GM12878 (cell line): ENCODE measurements around the gene CIB2.

Source experiments
- CBX3 ChIP-seq: fragments of 200-600 bp; sonication (generic); IDR thresholded peaks from 2 replicates; pipeline ENCODE4 v1.6.1; 2016; ENCODE audit warnings: low read depth, borderline replicate concordance
- CREB1 ChIP-seq: IDR thresholded peaks from 2 replicates; pipeline ENCODE4 v1.6.1; 2012; ENCODE audit warnings: low read depth, mild to moderate bottlenecking, inconsistent platforms
- EZH2 ChIP-seq: IDR thresholded peaks from 2 replicates; pipeline ENCODE4 v1.6.1; 2012; ENCODE audit warnings: low read depth, mild to moderate bottlenecking, control low read depth, inconsistent platforms, low read length, borderline replicate concordance; ENCODE audit not compliant: control insufficient read depth
- FOS ChIP-seq: IDR thresholded peaks from 3 replicates; pipeline ENCODE4 v1.6.1; 2011; ENCODE audit warnings: borderline replicate concordance; ENCODE audit not compliant: insufficient read length; ENCODE audit errors: extremely low read depth
- IKZF1 ChIP-seq: fragments of 450-650 bp; conservative IDR thresholded peaks from 2 replicates; pipeline ENCODE4 v1.6.1; 2017; ENCODE audit warnings: antibody characterized with exemption, mild to moderate bottlenecking
- MXI1 ChIP-seq: fragments of 150-350 bp; IDR thresholded peaks from 2 replicates; pipeline ENCODE4 v1.6.1; 2011; ENCODE audit warnings: low read depth, mild to moderate bottlenecking, inconsistent platforms, low read length, improper control_type of control experiment
- NR2C2 ChIP-seq: IDR thresholded peaks from 2 replicates; pipeline ENCODE4 v1.6.1; 2011; ENCODE audit warnings: borderline replicate concordance, low read depth; ENCODE audit not compliant: control insufficient read depth, insufficient read length
- PAX8 ChIP-seq: fragments of 450-650 bp; IDR thresholded peaks from 2 replicates; pipeline ENCODE4 v1.6.1; 2017; ENCODE audit warnings: mild to moderate bottlenecking, moderate library complexity
- RAD21 ChIP-seq: IDR thresholded peaks from 2 replicates; pipeline ENCODE4 v1.6.1; 2011; ENCODE audit warnings: mild to moderate bottlenecking, low read depth, low read length, moderate library complexity; ENCODE audit not compliant: insufficient read depth
- SMARCA5 ChIP-seq: fragments of 450-650 bp; IDR thresholded peaks from 2 replicates; pipeline ENCODE4 v1.6.1; 2017; ENCODE audit warnings: mild to moderate bottlenecking
- SREBF2 ChIP-seq: IDR thresholded peaks from 2 replicates; pipeline ENCODE4 v1.6.1; 2012; ENCODE audit warnings: mild to moderate bottlenecking, low read length
- SRF ChIP-seq, 2 experiments: IDR thresholded peaks; 2 replicates each; pipeline ENCODE4 v1.6.1; 2011; ENCODE audit warnings: low read depth in 2 of 2, low read length in 2 of 2, mild to moderate bottlenecking in 1 of 2, moderate library complexity in 1 of 2
- TF ChIP-seq, protein P1 (sequence below), 3 experiments: IDR thresholded peaks in 2 of 3; conservative IDR thresholded peaks in 1 of 3; 2 replicates each; pipeline ENCODE4 v1.5.1; 2011; ENCODE audit warnings: low read depth in 3 of 3, low read length in 3 of 3, mild to moderate bottlenecking in 3 of 3, control low read depth in 2 of 3, moderate library complexity in 2 of 3, inconsistent platforms in 1 of 3, mixed read lengths in 1 of 3; ENCODE audit not compliant: control insufficient read depth in 2 of 3, insufficient read depth in 1 of 3; ENCODE audit errors: extremely low read depth in 1 of 3
- TF ChIP-seq, protein P2 (sequence below): IDR thresholded peaks from 2 replicates; pipeline ENCODE4 v1.6.1; 2011; ENCODE audit warnings: low read depth, low read length, improper control_type of control experiment, borderline replicate concordance

DNA sequence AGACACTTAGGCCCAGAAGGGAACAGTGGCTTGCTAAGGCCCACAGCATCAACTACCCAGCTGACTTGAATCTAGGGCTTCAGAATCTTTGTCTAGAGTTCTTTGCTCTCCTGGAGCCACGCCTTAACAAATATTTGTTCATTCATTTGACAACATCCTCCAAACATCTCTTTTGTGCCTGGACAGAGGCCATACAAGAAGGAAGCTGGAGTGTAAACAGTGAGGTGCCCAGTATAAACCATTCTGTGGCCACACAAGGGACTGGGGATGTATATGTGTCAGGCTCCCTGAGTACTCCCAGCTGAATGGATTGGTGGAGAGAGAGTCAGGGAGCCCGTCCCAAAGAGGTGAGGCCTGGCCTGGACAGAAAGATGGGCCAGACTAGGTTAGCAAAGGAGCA lies 3.4 kb downstream of the CIB2 start:
- no peak for TF ChIP-seq CBX3
- TF ChIP-seq, protein P1, sequence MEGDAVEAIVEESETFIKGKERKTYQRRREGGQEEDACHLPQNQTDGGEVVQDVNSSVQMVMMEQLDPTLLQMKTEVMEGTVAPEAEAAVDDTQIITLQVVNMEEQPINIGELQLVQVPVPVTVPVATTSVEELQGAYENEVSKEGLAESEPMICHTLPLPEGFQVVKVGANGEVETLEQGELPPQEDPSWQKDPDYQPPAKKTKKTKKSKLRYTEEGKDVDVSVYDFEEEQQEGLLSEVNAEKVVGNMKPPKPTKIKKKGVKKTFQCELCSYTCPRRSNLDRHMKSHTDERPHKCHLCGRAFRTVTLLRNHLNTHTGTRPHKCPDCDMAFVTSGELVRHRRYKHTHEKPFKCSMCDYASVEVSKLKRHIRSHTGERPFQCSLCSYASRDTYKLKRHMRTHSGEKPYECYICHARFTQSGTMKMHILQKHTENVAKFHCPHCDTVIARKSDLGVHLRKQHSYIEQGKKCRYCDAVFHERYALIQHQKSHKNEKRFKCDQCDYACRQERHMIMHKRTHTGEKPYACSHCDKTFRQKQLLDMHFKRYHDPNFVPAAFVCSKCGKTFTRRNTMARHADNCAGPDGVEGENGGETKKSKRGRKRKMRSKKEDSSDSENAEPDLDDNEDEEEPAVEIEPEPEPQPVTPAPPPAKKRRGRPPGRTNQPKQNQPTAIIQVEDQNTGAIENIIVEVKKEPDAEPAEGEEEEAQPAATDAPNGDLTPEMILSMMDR (IDR thresholded peaks at IDR 0.05 in 2 of 3, conservative IDR thresholded peaks at IDR 0.05 in 1 of 3; ENCODE audit: control insufficient read depth in 2 of 3, extremely low read depth in 1 of 3, insufficient read depth in 1 of 3, low read depth in 3 of 3, low read length in 3 of 3), result no peak
- TF ChIP-seq EZH2, result no peak
- TF ChIP-seq, protein P2, sequence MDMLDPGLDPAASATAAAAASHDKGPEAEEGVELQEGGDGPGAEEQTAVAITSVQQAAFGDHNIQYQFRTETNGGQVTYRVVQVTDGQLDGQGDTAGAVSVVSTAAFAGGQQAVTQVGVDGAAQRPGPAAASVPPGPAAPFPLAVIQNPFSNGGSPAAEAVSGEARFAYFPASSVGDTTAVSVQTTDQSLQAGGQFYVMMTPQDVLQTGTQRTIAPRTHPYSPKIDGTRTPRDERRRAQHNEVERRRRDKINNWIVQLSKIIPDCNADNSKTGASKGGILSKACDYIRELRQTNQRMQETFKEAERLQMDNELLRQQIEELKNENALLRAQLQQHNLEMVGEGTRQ, result no peak
- no peak for TF ChIP-seq SRF (IDR thresholded peaks at IDR 0.05; ENCODE audit: low read depth in 2 of 2, low read length in 2 of 2)
- no peak for TF ChIP-seq CREB1
- no peak for TF ChIP-seq MXI1
- TF ChIP-seq IKZF1, result no peak
- TF ChIP-seq SREBF2, result no peak
- TF ChIP-seq FOS, result no peak
- no peak for TF ChIP-seq NR2C2
- TF ChIP-seq RAD21, result no peak
- TF ChIP-seq SMARCA5, result no peak
- no peak for TF ChIP-seq PAX8
